Superior temporal gyrus (tissue), 1 donor: Measurements from ENCODE around the gene HRG.
"Not testable (repeated sequence)": the region's sequence is repeated elsewhere in the genome, so short reads cannot be mapped to it uniquely, and the experiment has no call there.

ENCODE experiments used
- DNase-seq: peaks from one replicate; pipeline ENCODE4 v3.0.0-alpha.2; 2016; ENCODE audit errors: extremely low spot score

Gene HRG

GRCh38 chr3:186680869-186681268, 15.1 kb downstream of the HRG start:
- DNase-seq: no peak

GRCh38 chr3:186682812-186683211, 17.0 kb downstream of the HRG start:
- no peak for DNase-seq

- DNase-seq: no peak
Observed at GRCh38 chr3:186683979-186684378, 18.2 kb downstream of the HRG start.

GRCh38 chr3:186686475-186686874, 20.7 kb downstream of the HRG start:
- not testable (repeated sequence) for DNase-seq

GRCh38 chr3:186687120-186687651, 21.4 kb downstream of the HRG start:
- no peak for DNase-seq

- DNase-seq: not testable (repeated sequence)
Observed at GRCh38 chr3:186690304-186690703, 24.5 kb downstream of the HRG start.

GRCh38 chr3:186691676-186692075, 25.9 kb downstream of the HRG start:
- DNase-seq: no peak

- DNase-seq: no peak
Observed at GRCh38 chr3:186693843-186694242, 28.0 kb downstream of the HRG start.

- no peak for DNase-seq
Observed at GRCh38 chr3:186694288-186695032, 28.6 kb downstream of the HRG start.

GRCh38 chr3:186696522-186696921, 30.7 kb downstream of the HRG start:
- no peak for DNase-seq

GRCh38 chr3:186697510-186697909, 31.7 kb downstream of the HRG start:
- no peak for DNase-seq

GRCh38 chr3:186700267-186700666, 34.5 kb downstream of the HRG start:
- no peak for DNase-seq

GRCh38 chr3:186702451-186702850, 36.6 kb downstream of the HRG start:
- DNase-seq: not testable (repeated sequence)

GRCh38 chr3:186705882-186706780, 40.3 kb downstream of the HRG start:
- DNase-seq: no peak

- no peak for DNase-seq
Observed at GRCh38 chr3:186708983-186709679, 43.3 kb downstream of the HRG start.

- DNase-seq: not testable (repeated sequence)
Observed at GRCh38 chr3:186710694-186711093, 44.9 kb downstream of the HRG start.

- no peak for DNase-seq
Observed at GRCh38 chr3:186713499-186713898, 47.7 kb downstream of the HRG start.

GRCh38 chr3:186717039-186717457, 51.2 kb downstream of the HRG start, which contains the start of gene KNG1:
Gene KNG1, plus strand, starts transcription at chr3:186717359. Its CDS starts 184 bp downstream, at chr3:186717543.
- DNase-seq: no peak

- no peak for DNase-seq
Observed at GRCh38 chr3:186719945-186720739, 54.3 kb downstream of the HRG start.

- no peak for DNase-seq
Observed at GRCh38 chr3:186722457-186722856, 56.6 kb downstream of the HRG start.

GRCh38 chr3:186724911-186725310, 59.1 kb downstream of the HRG start:
- DNase-seq: no peak
